Measurements from ENCODE around the gene KRT82. TPM values are rescaled to one million over a fixed set of nuclear protein-coding genes. Genes with fewer than 3 reads are reported as not detected.

The KRT82 gene
- total RNA-seq, 4 donors from 2014 or later = 1.3 to 40.7 (median 7.6) TPM

- Histone ChIP-seq H3K27me3 (peaks cover 4% of the 10 kb centered on the region), H3K4me1 (peaks cover 8% of the 10 kb centered on the region), H3K36me3 (no peaks in the 10 kb centered on the region), H3K4me3 (no peak overlapping the region), H3K27ac (no peak overlapping the region), H3K9me3 (no peaks in the 10 kb centered on the region)
- WGBS = 50% methylated on average over 10 of the region's 13 CpGs
- no peak for TF ChIP-seq POLR2AphosphoS5 (IDR thresholded peaks at IDR 0.05)
- DNase-seq (ENCODE audit: low spot score in 2 of 2) = peak; percentile 59 to 74
Measured at GRCh38 chr12:52360663-52361271, 45.4 kb downstream of the KRT82 start.

- Histone ChIP-seq H3K4me3 (no peak overlapping the region), H3K27ac (no peak overlapping the region), H3K27me3 (peaks cover 4% of the 10 kb centered on the region), H3K4me1 (peaks cover 8% of the 10 kb centered on the region), H3K9me3 (no peaks in the 10 kb centered on the region), H3K36me3 (no peaks in the 10 kb centered on the region)
- TF ChIP-seq POLR2A (IDR thresholded peaks at IDR 0.05) = no peak
- no peak for TF ChIP-seq POLR2AphosphoS5 (IDR thresholded peaks at IDR 0.05)
- TF ChIP-seq EP300 (IDR thresholded peaks at IDR 0.05) = no peak
- TF ChIP-seq CTCF (IDR thresholded peaks at IDR 0.05) = no peak
- 68% methylated on average over 6 of the region's 7 CpGs for WGBS
- peak in 1 of 2 donors; percentile 35 for DNase-seq (ENCODE audit: low spot score in 2 of 2)
Measured at GRCh38 chr12:52360106-52360662, 46.0 kb downstream of the KRT82 start.

GRCh38 chr12:52359621-52360061 is 46.5 kb downstream of the KRT82 start:
- no peak overlapping the region for H3K4me3 ChIP-seq
- 68% methylated on average over 5 of the region's 5 CpGs for WGBS
- peaks cover 4% of the 10 kb centered on the region for H3K27me3 ChIP-seq
- no peak for TF ChIP-seq CTCF (IDR thresholded peaks at IDR 0.05)
- H3K4me1 ChIP-seq = peaks cover 8% of the 10 kb centered on the region
- no peaks in the 10 kb centered on the region for H3K36me3 ChIP-seq
- H3K27ac ChIP-seq = no peak overlapping the region
- no peaks in the 10 kb centered on the region for H3K9me3 ChIP-seq
- DNase-seq (ENCODE audit: low spot score in 2 of 2) = peak in 1 of 2 donors; percentile 52

GRCh38 chr12:52358575-52359350 is 47.4 kb downstream of the KRT82 start:
- Histone ChIP-seq H3K9me3 (no peaks in the 10 kb centered on the region), H3K36me3 (no peaks in the 10 kb centered on the region), H3K27me3 (peaks cover 4% of the 10 kb centered on the region), H3K27ac (no peak overlapping the region), H3K4me1 (peaks cover 13% of the 10 kb centered on the region), H3K4me3 (no peak overlapping the region)
- DNase-seq (ENCODE audit: low spot score in 2 of 2) = peak; percentile 32 to 46
- no peak for TF ChIP-seq EP300 (IDR thresholded peaks at IDR 0.05)
- no peak for TF ChIP-seq POLR2AphosphoS5 (IDR thresholded peaks at IDR 0.05)
- TF ChIP-seq CTCF (IDR thresholded peaks at IDR 0.05) = no peak
- no peak for TF ChIP-seq POLR2A (IDR thresholded peaks at IDR 0.05)
- 62% methylated on average over 5 of the region's 5 CpGs for WGBS

GRCh38 chr12:52356762-52357580 is 49.2 kb downstream of the KRT82 start:
- H3K4me3 ChIP-seq = no peak overlapping the region
- TF ChIP-seq POLR2AphosphoS5 (IDR thresholded peaks at IDR 0.05) (no peak), CTCF (IDR thresholded peaks at IDR 0.05) (no peak), POLR2A (IDR thresholded peaks at IDR 0.05) (no peak)
- peaks cover 13% of the 10 kb centered on the region for H3K4me1 ChIP-seq
- peak in 1 of 2 donors; percentile 74 for DNase-seq (ENCODE audit: low spot score in 2 of 2)
- WGBS = 88% methylated on average over 11 of the region's 20 CpGs
- H3K27me3 ChIP-seq = peaks cover 4% of the 10 kb centered on the region
- H3K36me3 ChIP-seq = no peaks in the 10 kb centered on the region
- H3K27ac ChIP-seq = no peak overlapping the region
- H3K9me3 ChIP-seq = no peaks in the 10 kb centered on the region

All from suprapubic skin (tissue), 4 donors.